HCT116 (cell line): ENCODE results near the gene NOC4L. TPM values are rescaled to one million over a fixed set of nuclear protein-coding genes. Genes with fewer than 3 reads are reported as not detected.

Source experiments
- ATAC-seq: fragments of 200-7000 bp; cut with Tn5 transposase; 2 replicates; pipeline ENCODE4 v1.9.1; 2020; ENCODE audit warnings: mild to moderate bottlenecking, moderate library complexity
- BruUV-seq: library from RNA; stranded (reverse); fragments of 400-500 nt; replicated peaks from 2 replicates; lab custom pipeline; 2021; lab: Mats Ljungman, UMichigan
- CTCF ChIA-PET: fragments of 300-600 bp; sonication (Branson Sonifier 250); formaldehyde crosslinking; loops from one replicate; lab custom pipeline; 2021; ENCODE audit warnings: antibody characterized with exemption; lab: Charles Lee
- POLR2A ChIA-PET: fragments of 300-600, 350-600 bp; sonication (Branson Sonifier 250); formaldehyde crosslinking; loops from one replicate; lab custom pipeline; 2021; ENCODE audit warnings: antibody characterized with exemption; lab: Charles Lee
- RAD21 ChIA-PET, 2 experiments: fragments of 300-600 bp; sonication (Branson Sonifier 250); formaldehyde crosslinking; loops; one replicate each; lab custom pipeline; 2023; ENCODE audit warnings: low total read pairs in 2 of 2; ENCODE audit not compliant: uncharacterized antibody in 2 of 2, unreplicated experiment in 2 of 2, low non-redundant PET in 1 of 2; lab: Charles Lee
- DNase-seq: peaks from one replicate; pipeline ENCODE4 v3.0.0-alpha.2; 2010; ENCODE audit warnings: low read depth, low spot score
- H2AFZ ChIP-seq: fragments of 200-600 bp; shearing (Covaris generic), sonication (generic); 2 replicates; pipeline ENCODE4 v1.6.1; 2017; ENCODE audit warnings: low read depth, mixed run types, mixed read lengths, antibody characterized with exemption, low read length; ENCODE audit not compliant: poor library complexity, severe bottlenecking
- H3K27ac ChIP-seq: 2 replicates; pipeline ENCODE4 v1.5.1; 2012; ENCODE audit warnings: low read depth, low read length
- H3K27me3 ChIP-seq: fragments of 200-600 bp; sonication (generic); 2 replicates; pipeline ENCODE4 v1.6.1; 2016; ENCODE audit warnings: mixed run types, low read length, mixed read lengths; ENCODE audit not compliant: insufficient read depth
- H3K36me3 ChIP-seq, 2 experiments: fragments of 200-500 bp in 1 of 2; fragments of 200-600 bp in 1 of 2; sonication (Bioruptor generic) in 1 of 2; sonication (generic) in 1 of 2; 2 replicates each; pipeline versions ENCODE4 v1.5.1 to v1.6.1; 2014 to 2016; ENCODE audit warnings: low read length in 2 of 2, inconsistent platforms in 1 of 2, mixed read lengths in 1 of 2, mixed run types in 1 of 2; ENCODE audit not compliant: insufficient read depth in 2 of 2, control insufficient read depth in 1 of 2
- H3K4me1 ChIP-seq, 2 experiments: fragments of 200-600 bp in 1 of 2; sonication (generic) in 1 of 2; 2 replicates each; pipeline versions ENCODE4 v1.5.1 to v1.6.1; 2012 to 2017; ENCODE audit warnings: low read length in 2 of 2, inconsistent platforms in 1 of 2, mild to moderate bottlenecking in 1 of 2, mixed read lengths in 1 of 2, mixed run types in 1 of 2, moderate library complexity in 1 of 2; ENCODE audit not compliant: insufficient read depth in 2 of 2, control insufficient read depth in 1 of 2
- H3K4me2 ChIP-seq: fragments of 200-600 bp; sonication (generic); 2 replicates; pipeline ENCODE4 v1.6.1; 2017; ENCODE audit warnings: mixed run types, low read length, mixed read lengths
- H3K4me3 ChIP-seq, 2 experiments: fragments of 200-600 bp in 1 of 2; sonication (generic) in 1 of 2; replicated peaks in 1 of 2; 2 replicates each; pipeline ENCODE4 v1.5.1; 2011 to 2016; ENCODE audit warnings: low read length in 2 of 2, control low read depth in 1 of 2, low read depth in 1 of 2, mild to moderate bottlenecking in 1 of 2, mixed read lengths in 1 of 2, mixed run types in 1 of 2
- H3K79me2 ChIP-seq: fragments of 200-600 bp; sonication (generic); 2 replicates; pipeline ENCODE4 v1.6.1; 2017; ENCODE audit warnings: mild to moderate bottlenecking, mixed run types, low read length, moderate library complexity, mixed read lengths; ENCODE audit not compliant: insufficient read depth
- H3K9ac ChIP-seq: fragments of 200-600 bp; sonication (generic); 2 replicates; pipeline ENCODE4 v1.6.1; 2016; ENCODE audit warnings: low read length, mixed read lengths
- H3K9me2 ChIP-seq: fragments of 200-600 bp; sonication (generic), shearing (Covaris generic); 2 replicates; pipeline ENCODE4 v1.6.1; 2017; ENCODE audit warnings: mixed run types, mild to moderate bottlenecking, moderate library complexity; ENCODE audit not compliant: insufficient read depth
- H3K9me3 ChIP-seq, 2 experiments: fragments of 200-500 bp in 1 of 2; fragments of 200-600 bp in 1 of 2; sonication (Bioruptor generic) in 1 of 2; sonication (generic) in 1 of 2; 2 replicates each; pipeline ENCODE4 v1.6.1; 2014 to 2017; ENCODE audit warnings: low read length in 2 of 2, mixed read lengths in 2 of 2, inconsistent platforms in 1 of 2, low read depth in 1 of 2, mild to moderate bottlenecking in 1 of 2, mixed run types in 1 of 2, moderate library complexity in 1 of 2; ENCODE audit not compliant: control insufficient read depth in 1 of 2, insufficient read depth in 1 of 2
- H4K20me1 ChIP-seq: fragments of 200-600 bp; sonication (generic), shearing (Covaris generic); 2 replicates; pipeline ENCODE4 v1.6.1; 2017; ENCODE audit warnings: mixed run types, mild to moderate bottlenecking, moderate library complexity; ENCODE audit not compliant: insufficient read depth
- ATF3 ChIP-seq: IDR thresholded peaks from 2 replicates; pipeline ENCODE4 v1.6.1; 2012
- CEBPB ChIP-seq: IDR thresholded peaks from 2 replicates; pipeline ENCODE4 v1.6.1; 2012; ENCODE audit warnings: low read depth
- EGR1 ChIP-seq: IDR thresholded peaks from 2 replicates; pipeline ENCODE4 v1.6.1; 2012; ENCODE audit warnings: low read depth
- EZH2 ChIP-seq: fragments of 200-600 bp; sonication (generic); IDR thresholded peaks from 2 replicates; pipeline ENCODE4 v1.6.1; 2017; ENCODE audit warnings: antibody characterized with exemption, mixed run types
- FOSL1 ChIP-seq: IDR thresholded peaks from 2 replicates; pipeline ENCODE4 v1.6.1; 2012; ENCODE audit warnings: low read depth
- POLR2A ChIP-seq: IDR thresholded peaks from 2 replicates; pipeline ENCODE4 v1.7.0; 2011; ENCODE audit warnings: borderline replicate concordance; ENCODE audit not compliant: insufficient read depth, insufficient read length; ENCODE audit errors: extremely low read depth
- POLR2AphosphoS5 ChIP-seq: IDR thresholded peaks from 2 replicates; pipeline ENCODE4 v1.6.1; 2011; ENCODE audit warnings: mild to moderate bottlenecking, low read depth, low read length, moderate library complexity
- RAD21 ChIP-seq: IDR thresholded peaks from 2 replicates; pipeline ENCODE4 v1.6.1; 2012; ENCODE audit warnings: low read depth, mild to moderate bottlenecking
- REST ChIP-seq: IDR thresholded peaks from 2 replicates; pipeline ENCODE4 v1.6.1; 2012; ENCODE audit warnings: low read depth
- SIN3A ChIP-seq: IDR thresholded peaks from 2 replicates; pipeline ENCODE4 v1.6.1; 2012; ENCODE audit warnings: low read depth
- SP1 ChIP-seq: IDR thresholded peaks from 2 replicates; pipeline ENCODE4 v1.6.1; 2012; ENCODE audit warnings: low read depth
- SRF ChIP-seq: IDR thresholded peaks from 2 replicates; pipeline ENCODE4 v1.6.1; 2012; ENCODE audit warnings: low read depth
- TCF7L2 ChIP-seq: IDR thresholded peaks from 2 replicates; pipeline ENCODE4 v1.7.0; 2011; ENCODE audit warnings: borderline replicate concordance, inconsistent platforms; ENCODE audit not compliant: insufficient read depth, insufficient read length; ENCODE audit errors: extremely low read depth
- YY1 ChIP-seq: IDR thresholded peaks from 2 replicates; pipeline ENCODE4 v1.6.1; 2011; ENCODE audit warnings: low read length, low read depth, moderate library complexity, mild to moderate bottlenecking; ENCODE audit not compliant: insufficient replicate concordance; ENCODE audit errors: extremely low read depth
- intact Hi-C: fragments of 100-400 bp; cut with micrococcal nuclease; formaldehyde crosslinking; loops from 2 replicates; pipeline ENCODE4 v1.10.0; 2022
- total RNA-seq: library from RNA; stranded (reverse); gene quantifications from one replicate; pipeline ENCODE4 v1.2.1, GENCODE V29; 2021; ENCODE audit not compliant: unreplicated experiment

NOC4L gene
- total RNA-seq, 1 experiment from 2014 or later, result 47.6 TPM

- POLR2A ChIA-PET, result no interaction called here
- no peak for TF ChIP-seq TCF7L2
- no peak for TF ChIP-seq POLR2AphosphoS5
- no peak for TF ChIP-seq POLR2A
- no peak for TF ChIP-seq SIN3A
- TF ChIP-seq REST, result no peak
- no peak for TF ChIP-seq CEBPB
- TF ChIP-seq SRF, result no peak
- TF ChIP-seq EGR1, result no peak
Observed at GRCh38 chr12:132144810-132145168, 532 bp downstream of the NOC4L start.

GRCh38 chr12:132145334-132145733 is 1.1 kb downstream of the NOC4L start:
- H3K36me3 ChIP-seq, result peaks cover 14 to 37% of the 10 kb centered on the region in 2 experiments; a peak in 3 of 4 replicates
- ChIA-PET CTCF (no interaction called here), RAD21 (no interaction called here), POLR2A (no interaction called here)
- peak overlapping the region; percentile 84 for H3K4me2 ChIP-seq
- no peaks in the 10 kb centered on the region for H3K9me2 ChIP-seq
- peak overlapping the region; percentile 95 for H3K9ac ChIP-seq
- H3K4me1 ChIP-seq, result peaks cover 12 to 18% of the 10 kb centered on the region in 2 experiments; a peak in 3 of 4 replicates
- no TSS peak for BruUV-seq
- no peaks in the 10 kb centered on the region for H3K9me3 ChIP-seq
- H3K27ac ChIP-seq, result no peak overlapping the region; the same call in 1 of the 2 replicates
- DNase-seq, result no peak
- peaks cover 64% of the 10 kb centered on the region for H3K79me2 ChIP-seq
- no peak overlapping the region for H2AFZ ChIP-seq
- peak overlapping the region; percentile 94 to 95 for H3K4me3 ChIP-seq
- no peak for ATAC-seq
- intact Hi-C loops, result no loop called here
- no peaks in the 10 kb centered on the region for H4K20me1 ChIP-seq
- no peaks in the 10 kb centered on the region for H3K27me3 ChIP-seq
- no peak for TF ChIP-seq FOSL1
- no peak for TF ChIP-seq RAD21
- TF ChIP-seq EZH2, result no peak
- TF ChIP-seq EGR1, result no peak
- no peak for TF ChIP-seq YY1
- TF ChIP-seq REST, result no peak
- no peak for TF ChIP-seq SP1
- no peak for TF ChIP-seq ATF3

More at GRCh38 chr12:132144810-132145168, 532 bp downstream of the NOC4L start:
- no peaks in the 10 kb centered on the region for H3K27me3 ChIP-seq
- peak overlapping the region; percentile 95 for H3K9ac ChIP-seq
- no peak for DNase-seq
- no peaks in the 10 kb centered on the region for H4K20me1 ChIP-seq
- BruUV-seq, result TSS peak; percentile 72
- ChIA-PET CTCF (no interaction called here), RAD21 (no interaction called here)
- no peaks in the 10 kb centered on the region for H3K9me3 ChIP-seq
- H3K4me2 ChIP-seq, result peak overlapping the region; percentile 84
- H3K36me3 ChIP-seq, result peaks cover 18 to 43% of the 10 kb centered on the region in 2 experiments; a peak in 3 of 4 replicates
- H3K4me3 ChIP-seq, result peak overlapping the region; percentile 94 to 95
- H3K9me2 ChIP-seq, result no peaks in the 10 kb centered on the region
- ATAC-seq, result peak; percentile 23
- peak overlapping the region; percentile 67; the same call in 1 of the 2 replicates for H3K27ac ChIP-seq
- H3K79me2 ChIP-seq, result peaks cover 64% of the 10 kb centered on the region
- H3K4me1 ChIP-seq, result peaks cover 12 to 18% of the 10 kb centered on the region in 2 experiments; a peak in 3 of 4 replicates
- intact Hi-C loops, result no loop called here
- H2AFZ ChIP-seq, result no peak overlapping the region
